Peyer's patch (tissue), 4 donors: ENCODE measurements around the gene ADAMTS14. TPM values are rescaled to one million over a fixed set of nuclear protein-coding genes. Genes with fewer than 3 reads are reported as not detected.
"Not testable (repeated sequence)": the region's sequence is repeated elsewhere in the genome, so short reads cannot be mapped to it uniquely, and the experiment has no call there.

Experiments used
- DNase-seq, 3 donors: peaks; one replicate each; pipeline ENCODE4 v3.0.0-alpha.2; 2017 to 2019
- H3K27ac ChIP-seq, 4 donors: fragments of 200-600 bp; sonication (generic); one replicate each; pipeline ENCODE4 v1.5.1; 2016 to 2019
- H3K27me3 ChIP-seq, 2 donors: fragments of 200-600 bp; sonication (generic); one replicate each; pipeline ENCODE4 v1.5.1; 2019
- H3K36me3 ChIP-seq, 3 donors: fragments of 200-600 bp; sonication (generic); one replicate each; pipeline ENCODE4 v1.5.1; 2016 to 2019
- H3K4me1 ChIP-seq, 4 donors: fragments of 200-600 bp; sonication (generic); one replicate each; pipeline ENCODE4 v1.5.1; 2016 to 2019
- H3K4me3 ChIP-seq, 4 donors: fragments of 200-600 bp; sonication (generic); 1 replicate in 3 of 4; 2 replicates in 1 of 4; pipeline ENCODE4 v1.5.1; 2016 to 2019; ENCODE audit warnings: mild to moderate bottlenecking in 1 of 4
- H3K9me3 ChIP-seq, 4 donors: fragments of 200-600 bp; sonication (generic); one replicate each; pipeline ENCODE4 v1.5.1; 2016 to 2019; ENCODE audit warnings: mild to moderate bottlenecking in 1 of 4
- POLR2A ChIP-seq, 2 donors: fragments of 450-650 bp; IDR thresholded peaks; one replicate each; pipeline ENCODE4 v1.5.1; 2017; ENCODE audit warnings: antibody characterized with exemption in 2 of 2, mild to moderate bottlenecking in 2 of 2, moderate library complexity in 2 of 2
- total RNA-seq, 4 donors: library from RNA; depleted of rRNA; stranded (reverse); fragments of >200 nt; gene quantifications; one replicate each; pipeline ENCODE4 v1.1.0, GENCODE V29; 2016
- TF ChIP-seq, protein P1 (sequence below), 6 experiments: fragments of 450-650 bp in 4 of 6; fragments of 200-600 bp in 2 of 6; sonication (generic) in 1 of 6; IDR thresholded peaks; one replicate each; pipeline ENCODE4 v1.5.1; 2017 to 2019; ENCODE audit warnings: antibody characterized with exemption in 6 of 6, mild to moderate bottlenecking in 3 of 6, moderate library complexity in 1 of 6

ADAMTS14 gene
- total RNA-seq, 4 donors from 2014 or later: 2.3 to 10.7 (median 4.2) TPM

DNA sequence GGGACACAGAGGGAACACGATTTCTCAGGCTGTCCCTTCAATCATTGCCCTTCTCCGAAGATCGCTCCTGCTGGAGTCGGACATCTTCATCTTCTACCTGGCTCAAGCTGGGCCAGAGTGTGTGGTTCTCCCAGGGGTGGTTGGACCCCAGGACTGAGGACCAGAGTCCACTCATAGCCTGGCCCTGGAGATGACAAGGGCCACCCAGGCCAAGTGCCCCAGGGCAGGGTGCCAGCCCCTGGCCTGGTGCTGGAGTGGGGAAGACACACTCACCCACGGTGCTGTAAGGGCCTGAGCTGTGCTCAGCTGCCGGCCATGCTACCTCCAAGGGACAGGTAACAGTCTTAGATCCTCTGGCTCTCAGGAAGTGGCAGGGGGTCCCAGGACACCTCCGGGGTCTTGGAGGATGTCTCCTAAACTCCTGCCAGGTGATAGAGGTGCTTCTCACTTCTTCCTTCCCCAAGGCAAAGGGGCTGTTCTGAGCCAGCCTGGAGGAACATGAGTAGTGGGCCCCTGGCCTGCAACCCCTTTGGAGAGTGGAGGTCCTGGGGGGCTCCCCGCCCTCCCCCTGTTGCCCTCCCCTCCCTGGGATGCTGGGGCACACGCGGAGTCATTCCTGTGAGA is 89.5 kb downstream of the ADAMTS14 start:
- H3K4me3 ChIP-seq: no peak overlapping the region
- H3K27me3 ChIP-seq: no peaks in the 10 kb centered on the region
- no peak overlapping the region for H3K27ac ChIP-seq
- no peaks in the 10 kb centered on the region for H3K36me3 ChIP-seq
- TF ChIP-seq POLR2A (IDR thresholded peaks at IDR 0.05): no peak
- TF ChIP-seq, protein P1, sequence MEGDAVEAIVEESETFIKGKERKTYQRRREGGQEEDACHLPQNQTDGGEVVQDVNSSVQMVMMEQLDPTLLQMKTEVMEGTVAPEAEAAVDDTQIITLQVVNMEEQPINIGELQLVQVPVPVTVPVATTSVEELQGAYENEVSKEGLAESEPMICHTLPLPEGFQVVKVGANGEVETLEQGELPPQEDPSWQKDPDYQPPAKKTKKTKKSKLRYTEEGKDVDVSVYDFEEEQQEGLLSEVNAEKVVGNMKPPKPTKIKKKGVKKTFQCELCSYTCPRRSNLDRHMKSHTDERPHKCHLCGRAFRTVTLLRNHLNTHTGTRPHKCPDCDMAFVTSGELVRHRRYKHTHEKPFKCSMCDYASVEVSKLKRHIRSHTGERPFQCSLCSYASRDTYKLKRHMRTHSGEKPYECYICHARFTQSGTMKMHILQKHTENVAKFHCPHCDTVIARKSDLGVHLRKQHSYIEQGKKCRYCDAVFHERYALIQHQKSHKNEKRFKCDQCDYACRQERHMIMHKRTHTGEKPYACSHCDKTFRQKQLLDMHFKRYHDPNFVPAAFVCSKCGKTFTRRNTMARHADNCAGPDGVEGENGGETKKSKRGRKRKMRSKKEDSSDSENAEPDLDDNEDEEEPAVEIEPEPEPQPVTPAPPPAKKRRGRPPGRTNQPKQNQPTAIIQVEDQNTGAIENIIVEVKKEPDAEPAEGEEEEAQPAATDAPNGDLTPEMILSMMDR (IDR thresholded peaks at IDR 0.05): no peak
- no peaks in the 10 kb centered on the region for H3K4me1 ChIP-seq
- no peaks in the 10 kb centered on the region for H3K9me3 ChIP-seq
- DNase-seq: peak in 1 of 3 donors; percentile 28

DNA sequence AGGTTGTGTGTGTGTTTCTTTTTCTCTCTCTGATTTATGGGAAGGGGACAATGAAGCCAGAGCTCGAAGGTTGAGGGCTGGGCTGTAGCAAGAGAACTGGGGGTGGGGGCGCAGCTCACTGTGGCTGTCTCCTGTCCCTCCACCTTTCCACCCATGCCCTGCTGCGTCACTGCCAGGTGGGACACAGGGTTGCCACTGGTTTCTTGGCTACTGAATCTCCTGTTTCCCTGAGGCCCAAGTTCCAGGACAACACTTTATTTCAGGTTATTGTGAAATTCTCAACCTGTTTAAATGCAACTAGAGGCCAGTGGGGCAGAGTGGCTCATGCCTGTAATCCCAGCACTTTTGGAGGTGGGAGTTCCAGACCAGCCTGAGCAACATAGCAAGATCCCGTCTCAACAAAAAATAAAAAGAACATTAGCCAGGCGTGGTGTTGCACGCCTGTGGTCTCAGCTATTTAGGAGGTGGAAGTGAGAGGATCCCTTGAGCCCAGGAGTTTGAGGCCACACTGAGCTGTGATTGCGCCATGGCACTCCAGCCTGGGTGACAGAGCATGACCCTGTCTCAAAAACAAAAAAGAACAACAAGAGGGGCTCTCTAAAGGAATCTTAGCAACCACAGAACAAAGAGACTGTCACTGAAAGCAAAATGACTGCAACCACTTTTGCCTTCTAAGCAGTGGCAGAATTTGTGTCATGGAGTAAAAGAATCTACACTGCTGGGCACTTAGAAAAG is 90.3 kb downstream of the ADAMTS14 start:
- peak in 1 of 3 donors; percentile 12 for DNase-seq

GRCh38 chr10:70763567-70763966 is 91.3 kb downstream of the ADAMTS14 start:
- Histone ChIP-seq H3K27me3 (no peaks in the 10 kb centered on the region), H3K9me3 (no peaks in the 10 kb centered on the region), H3K27ac (no peak overlapping the region), H3K36me3 (no peaks in the 10 kb centered on the region), H3K4me3 (no peak overlapping the region), H3K4me1 (no peaks in the 10 kb centered on the region)
- TF ChIP-seq POLR2A (IDR thresholded peaks at IDR 0.05): no peak
- TF ChIP-seq, protein P1 (IDR thresholded peaks at IDR 0.05): no peak
- DNase-seq: peak in 1 of 3 donors; percentile 43

More for the DNA sequence above, 90.3 kb downstream of the ADAMTS14 start:
- no peaks in the 10 kb centered on the region for H3K27me3 ChIP-seq
- no peak for TF ChIP-seq POLR2A (IDR thresholded peaks at IDR 0.05)
- TF ChIP-seq, protein P1 (IDR thresholded peaks at IDR 0.05): no peak
- H3K4me1 ChIP-seq: no peaks in the 10 kb centered on the region
- H3K4me3 ChIP-seq: no peak overlapping the region
- H3K36me3 ChIP-seq: no peaks in the 10 kb centered on the region
- H3K9me3 ChIP-seq: no peaks in the 10 kb centered on the region
- H3K27ac ChIP-seq: no peak overlapping the region

- Histone ChIP-seq H3K4me3 (no peak overlapping the region), H3K36me3 (no peaks in the 10 kb centered on the region), H3K9me3 (no peaks in the 10 kb centered on the region), H3K4me1 (no peaks in the 10 kb centered on the region), H3K27ac (no peak overlapping the region), H3K27me3 (no peaks in the 10 kb centered on the region)
- DNase-seq: peak in 2 of 3 donors; percentile 35 to 39
- TF ChIP-seq POLR2A (IDR thresholded peaks at IDR 0.05): no peak
- TF ChIP-seq, protein P1 (IDR thresholded peaks at IDR 0.05): no peak
Measured at GRCh38 chr10:70765794-70766594, 93.7 kb downstream of the ADAMTS14 start.

GRCh38 chr10:70768026-70768685 is 95.8 kb downstream of the ADAMTS14 start:
- H3K9me3 ChIP-seq, H3K27ac ChIP-seq, H3K27me3 ChIP-seq, H3K36me3 ChIP-seq, H3K4me1 ChIP-seq, H3K4me3 ChIP-seq: not testable (repeated sequence)
- peak in 1 of 3 donors; percentile 37 for DNase-seq
